ENCODE results near the gene SPOPL.
"Not testable (repeated sequence)": the region's sequence is repeated elsewhere in the genome, so short reads cannot be mapped to it uniquely, and the experiment has no call there.

The SPOPL gene

GRCh38 chr2:138516030-138516704, 14.6 kb downstream of the SPOPL start:
- peak; percentile 86 for DNase-seq (ENCODE audit: low read depth, low spot score)
- H3K4me3 ChIP-seq (ENCODE audit: low read length) = no peak overlapping the region

- no peak overlapping the region for H3K4me3 ChIP-seq (ENCODE audit: low read length)
- DNase-seq (ENCODE audit: low read depth, low spot score) = no peak
These were observed 17.3 kb downstream of the SPOPL start for GRCh38 chr2:138518860-138519259.

- no peak overlapping the region for H3K4me3 ChIP-seq (ENCODE audit: low read length)
- DNase-seq (ENCODE audit: low read depth, low spot score) = no peak
These were observed 20.3 kb downstream of the SPOPL start for GRCh38 chr2:138521821-138522220.

DNA sequence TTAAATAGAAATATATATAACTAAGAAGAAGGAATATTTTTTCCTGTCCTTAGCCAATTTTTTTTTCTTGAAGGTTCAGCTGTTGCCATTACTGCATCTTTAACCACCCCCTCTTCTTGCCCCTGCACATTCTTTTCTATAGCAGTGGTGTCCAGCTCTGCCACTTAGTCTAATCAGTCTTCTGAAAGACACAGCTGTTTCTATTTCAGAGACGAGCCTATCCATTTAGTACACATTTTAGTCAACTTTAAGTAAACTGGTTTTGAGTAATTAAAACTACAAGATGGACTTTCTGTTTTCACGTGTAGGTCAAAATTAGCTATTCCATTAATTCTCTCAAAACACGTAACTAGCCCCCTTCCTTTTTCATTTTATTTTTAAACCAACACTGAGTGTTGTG, 21.0 kb downstream of the SPOPL start:
- DNase-seq (ENCODE audit: low read depth, low spot score) = no peak
- H3K4me3 ChIP-seq (ENCODE audit: low read length) = no peak overlapping the region

- H3K4me3 ChIP-seq (ENCODE audit: low read length); DNase-seq (ENCODE audit: low read depth, low spot score): not testable (repeated sequence)
These were observed 21.6 kb downstream of the SPOPL start for GRCh38 chr2:138523018-138523672.

GRCh38 chr2:138523673-138524042, 22.1 kb downstream of the SPOPL start:
- DNase-seq (ENCODE audit: low read depth, low spot score); H3K4me3 ChIP-seq (ENCODE audit: low read length): not testable (repeated sequence)

DNA sequence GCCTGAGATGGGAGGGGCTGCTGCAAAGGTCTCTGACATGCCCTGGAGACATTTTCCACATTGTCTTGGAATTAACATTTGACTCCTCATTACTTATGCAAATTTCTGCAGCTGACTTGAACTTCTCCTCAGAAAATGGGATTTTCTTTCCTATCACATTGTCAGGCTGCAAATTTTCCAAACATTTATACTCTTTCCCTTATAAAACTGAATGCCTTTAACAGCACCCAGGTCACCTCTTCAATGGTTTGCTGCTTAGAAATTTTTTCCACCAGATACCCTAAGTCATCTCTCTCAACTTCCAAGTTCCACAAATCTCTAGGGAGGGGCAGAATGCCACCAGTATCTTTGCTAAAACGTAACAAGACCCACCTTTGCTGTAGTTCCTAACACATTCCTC, 22.8 kb downstream of the SPOPL start:
- not testable (repeated sequence) for H3K4me3 ChIP-seq (ENCODE audit: low read length); DNase-seq (ENCODE audit: low read depth, low spot score)

DNA sequence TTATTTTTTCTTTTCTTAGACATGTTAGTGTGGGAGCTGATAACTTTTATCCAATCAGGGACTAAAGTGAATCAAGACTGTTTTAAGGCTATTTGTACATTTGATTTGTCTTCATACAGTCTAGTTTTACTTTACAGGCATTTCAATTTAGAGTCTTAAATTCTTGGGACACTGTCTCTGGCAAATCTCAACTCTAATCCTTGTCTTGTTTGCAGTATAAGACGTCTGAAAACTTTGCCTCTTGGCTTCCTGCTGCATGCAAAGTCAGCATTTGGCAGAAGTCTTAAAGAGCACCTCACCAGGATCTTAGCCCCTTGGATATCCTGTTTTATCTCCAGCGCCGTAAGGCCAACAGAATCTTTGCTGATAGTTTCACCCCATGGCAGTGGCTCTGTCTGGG, 30.3 kb downstream of the SPOPL start:
- DNase-seq (ENCODE audit: low read depth, low spot score) = no peak
- H3K4me3 ChIP-seq (ENCODE audit: low read length) = no peak overlapping the region

DNA sequence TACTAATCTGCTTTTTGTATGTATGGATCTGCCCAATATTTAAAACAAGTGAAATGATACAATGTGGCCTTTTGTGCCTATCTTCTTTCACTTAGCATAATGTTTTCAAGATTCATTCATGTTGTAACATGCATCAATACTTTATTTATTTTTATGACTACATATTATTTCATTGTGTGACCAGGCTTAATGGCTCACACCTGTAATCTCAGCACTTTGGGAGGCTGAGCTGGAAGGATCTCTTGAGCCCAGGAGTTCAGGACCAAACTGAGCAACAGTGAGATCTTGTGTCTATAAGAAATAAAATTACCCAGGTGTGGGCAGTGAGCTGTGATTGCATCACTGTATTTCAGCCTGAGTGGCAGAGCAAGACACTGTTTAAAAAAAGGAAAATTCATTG, 33.2 kb downstream of the SPOPL start:
- no peak overlapping the region for H3K4me3 ChIP-seq (ENCODE audit: low read length)
- DNase-seq (ENCODE audit: low read depth, low spot score) = no peak

GRCh38 chr2:138536302-138536701, 34.7 kb downstream of the SPOPL start:
- no peak for DNase-seq (ENCODE audit: low read depth, low spot score)
- H3K4me3 ChIP-seq (ENCODE audit: low read length) = no peak overlapping the region

GRCh38 chr2:138536740-138537139, 35.2 kb downstream of the SPOPL start:
- no peak overlapping the region for H3K4me3 ChIP-seq (ENCODE audit: low read length)
- DNase-seq (ENCODE audit: low read depth, low spot score) = no peak

GRCh38 chr2:138537170-138537915, 35.8 kb downstream of the SPOPL start:
- DNase-seq (ENCODE audit: low read depth, low spot score) = no peak
- H3K4me3 ChIP-seq (ENCODE audit: low read length) = no peak overlapping the region

GRCh38 chr2:138544206-138544605, 42.6 kb downstream of the SPOPL start:
- not testable (repeated sequence) for H3K4me3 ChIP-seq (ENCODE audit: low read length); DNase-seq (ENCODE audit: low read depth, low spot score)

DNA sequence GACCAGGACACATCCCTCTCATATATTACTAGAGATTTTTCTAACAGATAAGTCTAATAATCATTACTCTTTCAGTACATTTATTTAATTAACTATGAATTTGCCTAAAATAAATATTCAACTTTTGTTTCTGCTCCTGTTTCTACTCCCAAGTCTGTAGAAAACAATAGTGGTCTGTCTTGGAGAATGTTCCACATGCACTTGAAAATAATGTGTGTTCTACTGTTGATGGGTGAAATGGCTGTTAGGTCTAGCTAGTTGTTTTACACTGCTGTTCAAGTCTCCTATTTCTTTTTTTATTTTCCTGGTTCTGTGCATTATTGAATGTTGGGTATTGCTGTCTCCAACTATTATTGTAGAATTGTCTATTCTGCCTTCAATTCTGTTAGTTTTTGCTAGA, 47.2 kb downstream of the SPOPL start:
- no peak for DNase-seq (ENCODE audit: low read depth, low spot score)
- H3K4me3 ChIP-seq (ENCODE audit: low read length) = no peak overlapping the region

DNA sequence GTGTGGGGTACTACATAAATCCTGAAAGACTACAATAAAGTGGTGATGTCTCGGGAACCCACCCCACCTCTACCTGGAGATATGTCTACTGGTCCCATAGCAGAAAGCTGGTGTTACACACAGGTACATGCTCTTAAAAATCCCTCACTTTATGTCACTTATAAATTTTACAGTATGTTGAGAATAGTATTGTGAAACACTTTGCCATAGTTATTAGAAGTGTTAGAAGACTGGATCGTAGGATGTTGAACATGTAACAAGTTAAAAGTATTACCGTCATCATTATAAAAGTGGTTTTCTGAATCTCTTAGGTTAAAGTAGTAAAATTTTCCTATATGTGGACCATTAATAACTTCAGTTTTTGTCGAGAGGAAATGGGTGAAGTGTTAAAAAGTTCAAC, 48.6 kb downstream of the SPOPL start:
- no peak overlapping the region for H3K4me3 ChIP-seq (ENCODE audit: low read length)
- DNase-seq (ENCODE audit: low read depth, low spot score) = no peak

DNA sequence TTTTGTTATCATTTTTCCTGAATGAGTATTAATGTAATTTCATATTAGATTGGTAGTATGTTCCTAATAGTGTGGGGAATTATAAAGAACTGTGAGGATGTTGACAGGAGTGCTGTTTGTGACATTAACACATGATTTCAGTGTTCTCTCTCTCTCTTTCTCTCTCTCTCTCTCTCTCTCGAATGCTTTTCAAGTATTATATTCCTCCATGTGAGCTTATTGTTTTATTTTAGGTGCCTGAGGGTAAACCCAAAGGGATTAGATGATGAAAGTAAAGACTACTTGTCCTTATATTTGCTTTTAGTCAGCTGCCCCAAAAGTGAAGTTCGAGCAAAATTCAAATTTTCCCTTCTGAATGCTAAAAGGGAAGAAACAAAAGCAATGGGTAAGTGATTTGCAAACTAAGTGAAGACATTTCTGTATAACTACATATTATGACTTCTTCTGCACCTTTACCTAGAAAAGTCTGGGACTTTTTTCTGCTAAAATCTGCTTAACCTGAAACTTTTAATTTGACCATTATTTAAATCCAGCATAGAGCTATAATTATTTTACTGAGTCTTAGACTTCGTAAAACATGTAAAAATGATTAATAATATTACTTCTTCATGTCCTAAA, 49.2 kb downstream of the SPOPL start:
- no peak overlapping the region for H3K4me3 ChIP-seq (ENCODE audit: low read length)
- no peak for DNase-seq (ENCODE audit: low read depth, low spot score)

DNA sequence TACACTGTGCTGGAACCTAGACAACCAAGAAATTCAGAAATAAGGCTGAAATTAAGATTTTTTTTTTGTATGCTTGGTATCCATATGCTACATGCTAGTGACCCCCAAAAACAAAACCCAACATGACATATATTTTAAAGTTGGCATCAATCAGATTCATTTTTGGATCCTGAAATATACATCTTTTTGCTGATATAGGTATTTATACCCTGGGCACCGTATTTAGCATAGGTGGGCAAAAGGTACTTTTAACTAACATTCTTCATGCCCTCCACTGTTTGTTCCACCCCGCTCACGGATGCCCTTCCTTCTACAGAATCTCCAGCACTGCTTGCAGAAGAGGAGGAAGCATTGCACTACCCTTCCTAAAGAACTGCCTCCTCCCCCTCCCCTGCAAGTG, 52.6 kb downstream of the SPOPL start:
- DNase-seq (ENCODE audit: low read depth, low spot score) = no peak
- H3K4me3 ChIP-seq (ENCODE audit: low read length) = no peak overlapping the region

DNA sequence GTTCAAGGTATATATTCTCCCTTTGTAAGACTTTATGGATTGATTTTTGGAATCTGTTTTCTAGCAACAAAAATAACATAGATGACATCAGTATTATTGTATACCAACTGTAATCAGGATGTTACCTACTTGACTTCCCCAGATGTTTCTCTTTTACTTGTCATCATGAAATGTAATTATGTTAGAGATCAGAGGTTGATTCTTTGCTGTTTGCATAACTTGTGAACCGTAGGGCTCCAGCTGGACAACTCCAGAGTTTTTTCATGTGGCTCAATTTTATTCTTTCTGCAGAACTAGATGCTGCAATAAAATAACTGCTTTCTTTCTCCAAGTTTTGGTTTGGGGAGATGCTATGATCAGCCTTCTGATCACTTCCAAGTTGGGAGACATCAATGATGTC, 58.1 kb downstream of the SPOPL start:
- no peak overlapping the region for H3K4me3 ChIP-seq (ENCODE audit: low read length)
- DNase-seq (ENCODE audit: low read depth, low spot score) = no peak

- DNase-seq (ENCODE audit: low read depth, low spot score) = no peak
- H3K4me3 ChIP-seq (ENCODE audit: low read length) = no peak overlapping the region
These were observed 63.1 kb downstream of the SPOPL start for GRCh38 chr2:138564586-138565229.

GRCh38 chr2:138565230-138565598, 63.6 kb downstream of the SPOPL start:
- no peak overlapping the region for H3K4me3 ChIP-seq (ENCODE audit: low read length)
- no peak for DNase-seq (ENCODE audit: low read depth, low spot score)
